A673 (cell line): Measurements from ENCODE around the gene NKX6-2. TPM values are rescaled to one million over a fixed set of nuclear protein-coding genes. Genes with fewer than 3 reads are reported as not detected.

Experiments
- BruUV-seq: library from RNA; stranded (reverse); fragments of 400-500 nt; replicated peaks from 2 replicates; lab custom pipeline; 2021; lab: Mats Ljungman, UMichigan
- CTCF ChIA-PET: fragments of 300-600 bp; sonication (Branson Sonifier 250); formaldehyde crosslinking; loops from one replicate; lab custom pipeline; 2022; ENCODE audit warnings: antibody characterized with exemption; lab: Charles Lee
- POLR2A ChIA-PET: fragments of 300-600 bp; sonication (Branson Sonifier 250); formaldehyde crosslinking; loops from one replicate; lab custom pipeline; 2022; ENCODE audit warnings: antibody characterized with exemption; ENCODE audit not compliant: low non-redundant PET; lab: Charles Lee
- DNase-seq: peaks from one replicate; pipeline ENCODE4 v3.0.0-alpha.2; 2015; ENCODE audit warnings: low spot score
- H3K27ac ChIP-seq: fragments of 200-600 bp; sonication (generic); 2 replicates; pipeline ENCODE4 v1.5.1; 2016; ENCODE audit warnings: mixed run types, low read depth, mild to moderate bottlenecking, mixed read lengths, antibody characterized with exemption, low read length; ENCODE audit not compliant: poor library complexity, severe bottlenecking
- H3K27me3 ChIP-seq: fragments of 200-600 bp; sonication (generic); replicated peaks from 2 replicates; pipeline ENCODE4 v1.6.1; 2017; ENCODE audit warnings: mixed run types, low read depth, mild to moderate bottlenecking, mixed read lengths, antibody characterized with exemption, low read length; ENCODE audit not compliant: insufficient read depth, poor library complexity
- H3K36me3 ChIP-seq: fragments of 200-600 bp; sonication (generic); 2 replicates; pipeline ENCODE4 v1.6.1; 2016; ENCODE audit warnings: mixed run types, mild to moderate bottlenecking, mixed read lengths, antibody characterized with exemption, low read length; ENCODE audit not compliant: insufficient read depth, poor library complexity, severe bottlenecking
- H3K4me1 ChIP-seq: fragments of 200-600 bp; sonication (generic); 2 replicates; pipeline ENCODE4 v1.6.1; 2017; ENCODE audit warnings: mixed run types, mild to moderate bottlenecking, mixed read lengths, antibody characterized with exemption, low read length; ENCODE audit not compliant: insufficient read depth, poor library complexity, severe bottlenecking
- H3K4me3 ChIP-seq: fragments of 200-600 bp; sonication (generic); 2 replicates; pipeline ENCODE4 v1.5.1; 2016; ENCODE audit warnings: low read depth, mixed run types, mild to moderate bottlenecking, mixed read lengths, low read length; ENCODE audit not compliant: poor library complexity, severe bottlenecking
- H3K9me3 ChIP-seq: fragments of 200-600 bp; sonication (generic); 2 replicates; pipeline ENCODE4 v1.6.1; 2016; ENCODE audit warnings: mixed run types, low read depth, mild to moderate bottlenecking, mixed read lengths, antibody characterized with exemption, low read length; ENCODE audit not compliant: poor library complexity, severe bottlenecking
- EZH2 ChIP-seq: fragments of 200-600 bp; sonication (generic); IDR thresholded peaks from 2 replicates; pipeline ENCODE4 v1.6.1; 2017; ENCODE audit warnings: borderline replicate concordance, low read depth, mild to moderate bottlenecking, mixed read lengths, antibody characterized with exemption, low read length; ENCODE audit not compliant: poor library complexity, severe bottlenecking
- intact Hi-C: fragments of 100-400 bp; cut with micrococcal nuclease; formaldehyde crosslinking; loops from one replicate; pipeline ENCODE4 v1.10.0; 2022; ENCODE audit not compliant: unreplicated experiment
- total RNA-seq: library from RNA; stranded (reverse); gene quantifications from 2 replicates; pipeline ENCODE4 v1.2.3, GENCODE V29; 2021
- TF ChIP-seq, protein P1 (sequence below): fragments of 300-800, 200-600 bp; sonication (generic); conservative IDR thresholded peaks from 2 replicates; pipeline ENCODE4 v1.5.1; 2017; ENCODE audit warnings: low read depth, mild to moderate bottlenecking, antibody characterized with exemption, low read length, moderate library complexity, mixed read lengths

Gene NKX6-2
- total RNA-seq, 1 experiment from 2014 or later = not detected

DNA sequence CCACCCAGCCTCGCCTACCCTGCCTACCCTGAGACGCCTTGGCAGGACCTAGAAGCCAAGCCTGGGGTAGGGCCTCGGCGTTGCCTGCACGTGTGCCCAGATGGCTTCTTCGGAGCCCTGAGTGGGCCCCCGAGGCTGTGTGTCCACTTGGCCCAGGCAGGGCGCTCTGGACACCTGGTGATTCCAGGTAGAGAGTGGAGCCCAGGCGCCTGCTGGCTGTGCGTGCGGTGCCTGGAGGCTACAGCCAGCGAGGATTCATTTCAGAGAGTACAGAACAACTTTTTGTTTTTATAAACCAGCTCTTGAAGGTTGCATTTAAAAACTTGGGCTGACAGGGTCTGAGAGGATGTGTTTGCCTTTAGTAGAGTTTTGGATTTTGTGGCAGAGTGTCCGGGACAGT lies 40.0 kb downstream of the NKX6-2 start:
- no peaks in the 10 kb centered on the region for H3K4me1 ChIP-seq
- no peak for TF ChIP-seq EZH2
- TF ChIP-seq, protein P1, sequence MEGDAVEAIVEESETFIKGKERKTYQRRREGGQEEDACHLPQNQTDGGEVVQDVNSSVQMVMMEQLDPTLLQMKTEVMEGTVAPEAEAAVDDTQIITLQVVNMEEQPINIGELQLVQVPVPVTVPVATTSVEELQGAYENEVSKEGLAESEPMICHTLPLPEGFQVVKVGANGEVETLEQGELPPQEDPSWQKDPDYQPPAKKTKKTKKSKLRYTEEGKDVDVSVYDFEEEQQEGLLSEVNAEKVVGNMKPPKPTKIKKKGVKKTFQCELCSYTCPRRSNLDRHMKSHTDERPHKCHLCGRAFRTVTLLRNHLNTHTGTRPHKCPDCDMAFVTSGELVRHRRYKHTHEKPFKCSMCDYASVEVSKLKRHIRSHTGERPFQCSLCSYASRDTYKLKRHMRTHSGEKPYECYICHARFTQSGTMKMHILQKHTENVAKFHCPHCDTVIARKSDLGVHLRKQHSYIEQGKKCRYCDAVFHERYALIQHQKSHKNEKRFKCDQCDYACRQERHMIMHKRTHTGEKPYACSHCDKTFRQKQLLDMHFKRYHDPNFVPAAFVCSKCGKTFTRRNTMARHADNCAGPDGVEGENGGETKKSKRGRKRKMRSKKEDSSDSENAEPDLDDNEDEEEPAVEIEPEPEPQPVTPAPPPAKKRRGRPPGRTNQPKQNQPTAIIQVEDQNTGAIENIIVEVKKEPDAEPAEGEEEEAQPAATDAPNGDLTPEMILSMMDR = no peak
- CTCF ChIA-PET = no interaction called here
- intact Hi-C loops = no loop called here
- no peaks in the 10 kb centered on the region for H3K9me3 ChIP-seq
- no TSS peak for BruUV-seq
- POLR2A ChIA-PET = no interaction called here
- no peak overlapping the region for H3K27ac ChIP-seq
- no peak overlapping the region for H3K4me3 ChIP-seq
- no peaks in the 10 kb centered on the region for H3K27me3 ChIP-seq
- DNase-seq = no peak
- H3K36me3 ChIP-seq = no peaks in the 10 kb centered on the region

DNA sequence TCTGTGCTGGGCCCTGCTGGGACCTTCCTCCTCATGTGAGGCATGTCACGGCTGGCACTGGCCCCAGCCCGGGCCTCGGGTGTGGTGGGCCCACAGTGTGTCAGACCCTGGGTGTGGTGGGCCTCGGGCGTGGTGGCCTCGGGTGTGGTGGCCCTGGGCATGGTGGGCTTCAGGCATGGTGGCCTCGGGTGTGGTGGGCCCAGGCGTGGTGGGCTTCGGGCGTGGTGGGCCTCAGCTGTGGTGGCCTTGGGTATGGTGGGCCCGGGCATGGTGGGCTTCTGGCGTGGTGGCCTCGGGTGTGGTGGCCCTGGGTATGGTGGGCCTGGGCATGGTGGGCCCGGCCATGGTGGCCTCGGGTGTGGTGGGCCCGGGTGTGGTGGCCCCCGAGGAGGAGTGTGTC lies 40.4 kb downstream of the NKX6-2 start:
- Histone ChIP-seq H3K27ac (no peak overlapping the region), H3K36me3 (no peaks in the 10 kb centered on the region), H3K4me3 (no peak overlapping the region), H3K27me3 (no peaks in the 10 kb centered on the region), H3K4me1 (no peaks in the 10 kb centered on the region), H3K9me3 (no peaks in the 10 kb centered on the region)
- TF ChIP-seq, protein P1 = no peak
- TF ChIP-seq EZH2 = no peak
- BruUV-seq = no TSS peak
- POLR2A ChIA-PET = no interaction called here
- no peak for DNase-seq
- CTCF ChIA-PET = no interaction called here
- intact Hi-C loops = no loop called here

DNA sequence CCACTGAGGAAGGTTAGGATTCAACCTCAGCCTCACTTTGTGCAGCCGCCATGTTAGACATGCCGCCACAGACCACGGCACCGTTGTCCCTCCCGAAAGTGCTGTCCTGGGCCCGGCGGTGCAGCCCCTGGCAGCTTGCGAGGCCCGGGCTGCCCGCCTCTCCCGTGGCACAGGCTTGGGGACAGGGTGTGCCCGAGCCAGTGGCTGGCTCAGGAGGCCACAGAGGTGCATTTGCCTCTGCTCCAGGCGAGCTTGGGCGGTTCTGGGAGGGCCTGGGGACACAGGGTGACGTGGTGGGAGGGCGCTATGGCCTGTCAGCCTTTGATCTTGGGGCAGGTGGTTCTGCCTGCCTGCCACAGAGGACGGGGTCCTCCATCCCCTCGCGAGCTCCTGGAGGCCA lies 41.1 kb downstream of the NKX6-2 start:
- Histone ChIP-seq H3K4me1 (no peaks in the 10 kb centered on the region), H3K27ac (no peak overlapping the region), H3K27me3 (no peaks in the 10 kb centered on the region), H3K36me3 (no peaks in the 10 kb centered on the region), H3K9me3 (no peaks in the 10 kb centered on the region), H3K4me3 (no peak overlapping the region)
- TF ChIP-seq, protein P1 = no peak
- TF ChIP-seq EZH2 = no peak
- DNase-seq = no peak
- BruUV-seq = no TSS peak
- intact Hi-C loops = no loop called here
- CTCF ChIA-PET = no interaction called here
- POLR2A ChIA-PET = no interaction called here
